IMR-90 (cell line): ENCODE results near the gene NELFE. TPM values are rescaled to one million over a fixed set of nuclear protein-coding genes. Genes with fewer than 3 reads are reported as not detected.

ENCODE experiments used
- ATAC-seq: fragments of 200-7000 bp; cut with Tn5 transposase; 2 replicates; pipeline ENCODE4 v1.9.1; 2020; ENCODE audit warnings: low read depth, mild to moderate bottlenecking, moderate library complexity
- BruUV-seq: library from RNA; stranded (reverse); fragments of 400-500 nt; replicated peaks from 2 replicates; lab custom pipeline; 2021; lab: Mats Ljungman, UMichigan
- CTCF ChIA-PET: fragments of 300-600 bp; formaldehyde crosslinking; extraction: SDS; loops from one replicate; lab custom pipeline; 2021; ENCODE audit warnings: antibody characterized with exemption; lab: Yijun Ruan, JAX
- POLR2A ChIA-PET: fragments of 300-600 bp; sonication (Branson Sonifier 250); formaldehyde crosslinking; loops from one replicate; lab custom pipeline; 2022; ENCODE audit warnings: antibody characterized with exemption; ENCODE audit not compliant: unreplicated experiment; lab: Charles Lee
- DNase-seq: peaks from one replicate; pipeline ENCODE4 v3.0.0; 2013
- H2AFZ ChIP-seq: replicated peaks from 2 replicates; pipeline ENCODE3; 2013; ENCODE audit warnings: low read length, mild to moderate bottlenecking; ENCODE audit not compliant: poor library complexity
- H2AK5ac ChIP-seq: 2 replicates; pipeline ENCODE4 v1.6.1; 2013; ENCODE audit warnings: low read depth, low read length, inconsistent platforms
- H2AK9ac ChIP-seq: replicated peaks from 2 replicates; pipeline ENCODE3; 2013; ENCODE audit warnings: mild to moderate bottlenecking, low read depth, low read length, moderate library complexity; ENCODE audit not compliant: poor library complexity
- H2BK120ac ChIP-seq: 2 replicates; pipeline ENCODE4 v1.6.1; 2013; ENCODE audit warnings: low read depth, low read length, inconsistent platforms
- H2BK15ac ChIP-seq: 3 replicates; pipeline ENCODE4 v1.6.1; 2013; ENCODE audit warnings: low read depth, low read length, inconsistent platforms
- H2BK20ac ChIP-seq: 2 replicates; pipeline ENCODE4 v1.6.1; 2013; ENCODE audit warnings: low read depth, mild to moderate bottlenecking, inconsistent platforms, low read length, moderate library complexity
- H2BK5ac ChIP-seq: 2 replicates; pipeline ENCODE4 v1.6.1; 2013; ENCODE audit warnings: mild to moderate bottlenecking, low read depth, low read length, inconsistent platforms; ENCODE audit not compliant: poor library complexity, severe bottlenecking
- H3K14ac ChIP-seq: replicated peaks from 2 replicates; pipeline ENCODE4 v1.6.1; 2013; ENCODE audit warnings: low read depth, low read length, inconsistent platforms
- H3K18ac ChIP-seq: 2 replicates; pipeline ENCODE4 v1.6.1; 2013; ENCODE audit warnings: low read depth, low read length, control low read depth
- H3K23ac ChIP-seq: 2 replicates; pipeline ENCODE4 v1.6.1; 2013; ENCODE audit warnings: low read depth, low read length, inconsistent platforms
- H3K27ac ChIP-seq: 2 replicates; pipeline ENCODE4 v1.5.1; 2013; ENCODE audit warnings: mild to moderate bottlenecking, control low read depth, low read length; ENCODE audit not compliant: insufficient read depth
- H3K27me3 ChIP-seq: 2 replicates; pipeline ENCODE4 v1.6.1; 2013; ENCODE audit warnings: low read length; ENCODE audit not compliant: control insufficient read depth, insufficient read depth
- H3K36me3 ChIP-seq: 2 replicates; pipeline ENCODE4 v1.6.1; 2013; ENCODE audit warnings: low read length, mixed read lengths; ENCODE audit not compliant: control insufficient read depth, insufficient read depth
- H3K4ac ChIP-seq: 2 replicates; pipeline ENCODE4 v1.6.1; 2013; ENCODE audit warnings: low read depth, low read length, inconsistent platforms
- H3K4me1 ChIP-seq: 2 replicates; pipeline ENCODE4 v1.6.1; 2013; ENCODE audit warnings: low read length, mixed read lengths; ENCODE audit not compliant: control insufficient read depth, insufficient read depth
- H3K4me2 ChIP-seq: 2 replicates; pipeline ENCODE4 v1.6.1; 2013; ENCODE audit warnings: low read depth, mild to moderate bottlenecking, control low read depth, low read length, moderate library complexity
- H3K4me3 ChIP-seq: 2 replicates; pipeline ENCODE4 v1.5.1; 2013; ENCODE audit warnings: low read depth, mild to moderate bottlenecking, control low read depth, low read length, moderate library complexity; ENCODE audit not compliant: insufficient read depth
- H3K56ac ChIP-seq: 2 replicates; pipeline ENCODE4 v1.6.1; 2013; ENCODE audit warnings: low read length, inconsistent platforms; ENCODE audit not compliant: insufficient read depth; ENCODE audit errors: extremely low read depth
- H3K79me1 ChIP-seq, 2 experiments: 2 replicates each; pipeline ENCODE4 v1.6.1; 2013; ENCODE audit warnings: low read length in 2 of 2, inconsistent platforms in 1 of 2, low read depth in 1 of 2
- H3K9ac ChIP-seq: 2 replicates; pipeline ENCODE4 v1.6.1; 2013; ENCODE audit warnings: low read depth, low read length, control low read depth
- H3K9me1 ChIP-seq: 2 replicates; pipeline ENCODE4 v1.6.1; 2013; ENCODE audit warnings: low read length, inconsistent platforms; ENCODE audit not compliant: insufficient read depth
- H3K9me3 ChIP-seq: 2 replicates; pipeline ENCODE4 v1.6.1; 2013; ENCODE audit warnings: low read length; ENCODE audit not compliant: control insufficient read depth, insufficient read depth
- H4K20me1 ChIP-seq: 2 replicates; pipeline ENCODE4 v1.6.1; 2013; ENCODE audit warnings: low read length, inconsistent platforms; ENCODE audit not compliant: insufficient read depth
- H4K5ac ChIP-seq: 2 replicates; pipeline ENCODE4 v1.6.1; 2013; ENCODE audit warnings: mild to moderate bottlenecking, low read depth, low read length, control low read depth
- H4K8ac ChIP-seq, 2 experiments: 2 replicates each; pipeline ENCODE4 v1.6.1; 2013; ENCODE audit warnings: low read depth in 2 of 2, low read length in 2 of 2, control low read depth in 1 of 2, inconsistent platforms in 1 of 2
- H4K91ac ChIP-seq: 2 replicates; pipeline ENCODE4 v1.6.1; 2013; ENCODE audit warnings: low read depth, low read length, inconsistent platforms; ENCODE audit not compliant: insufficient read depth
- BHLHE40 ChIP-seq: fragments of 150-350 bp; IDR thresholded peaks from 2 replicates; pipeline ENCODE4 v1.6.1; 2016; ENCODE audit warnings: mild to moderate bottlenecking, low read depth, low read length
- CEBPB ChIP-seq: IDR thresholded peaks from 2 replicates; pipeline ENCODE4 v1.6.1; 2012; ENCODE audit warnings: low read depth, low read length, improper control_type of control experiment
- CHD1 ChIP-seq: IDR thresholded peaks from 2 replicates; pipeline ENCODE4 v1.6.1; 2012; ENCODE audit warnings: low read depth, low read length, improper control_type of control experiment
- CTCF ChIP-seq: conservative IDR thresholded peaks from 2 replicates; pipeline ENCODE4 v1.5.1; 2012; ENCODE audit warnings: mild to moderate bottlenecking, low read depth, low read length, improper control_type of control experiment
- ELK1 ChIP-seq: fragments of 150-350 bp; IDR thresholded peaks from 2 replicates; pipeline ENCODE4 v1.6.1; 2016; ENCODE audit warnings: low read depth, mild to moderate bottlenecking, low read length, moderate library complexity, borderline replicate concordance
- FOS ChIP-seq: fragments of 150-350 bp; IDR thresholded peaks from 2 replicates; pipeline ENCODE4 v1.6.1; 2016; ENCODE audit warnings: low read depth, low read length
- MAFK ChIP-seq: IDR thresholded peaks from 2 replicates; pipeline ENCODE4 v1.6.1; 2012; ENCODE audit warnings: low read depth, low read length, improper control_type of control experiment
- MAZ ChIP-seq: IDR thresholded peaks from 2 replicates; pipeline ENCODE4 v1.6.1; 2012; ENCODE audit warnings: low read depth, mild to moderate bottlenecking, low read length, improper control_type of control experiment, moderate library complexity, borderline replicate concordance
- MXI1 ChIP-seq: IDR thresholded peaks from 2 replicates; pipeline ENCODE4 v1.6.1; 2012; ENCODE audit warnings: low read depth, mild to moderate bottlenecking, low read length, moderate library complexity, borderline replicate concordance
- NFE2L2 ChIP-seq: fragments of 150-350 bp; IDR thresholded peaks from 2 replicates; pipeline ENCODE4 v1.6.1; 2016; ENCODE audit warnings: low read depth, mild to moderate bottlenecking, low read length
- POLR2A ChIP-seq: IDR thresholded peaks from 2 replicates; pipeline ENCODE4 v1.6.1; 2012; ENCODE audit warnings: mild to moderate bottlenecking, low read depth, low read length
- RAD21 ChIP-seq: IDR thresholded peaks from 2 replicates; pipeline ENCODE4 v1.6.1; 2012; ENCODE audit warnings: low read length, improper control_type of control experiment
- RCOR1 ChIP-seq: IDR thresholded peaks from 2 replicates; pipeline ENCODE4 v1.6.1; 2012; ENCODE audit warnings: mild to moderate bottlenecking, low read length, improper control_type of control experiment; ENCODE audit not compliant: insufficient replicate concordance
- RFX5 ChIP-seq: IDR thresholded peaks from 2 replicates; pipeline ENCODE4 v1.8.0; 2012; ENCODE audit warnings: low read depth, mild to moderate bottlenecking, low read length, moderate library complexity
- SMC3 ChIP-seq: fragments of 150-350 bp; IDR thresholded peaks from 2 replicates; pipeline ENCODE4 v1.6.1; 2016; ENCODE audit warnings: low read depth, mild to moderate bottlenecking, antibody characterized with exemption, low read length, moderate library complexity
- USF2 ChIP-seq: fragments of 150-350 bp; IDR thresholded peaks from 2 replicates; pipeline ENCODE4 v1.6.1; 2017; ENCODE audit warnings: mild to moderate bottlenecking, antibody characterized with exemption, low read length, low read depth
- WGBS, 2 experiments: methylation state at CpG; one replicate each; pipeline versions ENCODE4 v1.1.5 to v1.1.7; 2013; ENCODE audit warnings: missing lambda C conversion rate in 2 of 2; ENCODE audit not compliant: insufficient read length in 1 of 2; ENCODE audit errors: extremely low coverage in 2 of 2; 5-methylcytosine and 5-hydroxymethylcytosine counted together
- dilution Hi-C: fragments of 300-500 bp; cut with HindIII; formaldehyde crosslinking; loops from one replicate; pipeline ENCODE4 v1.14.3; 2018; ENCODE audit warnings: low sequenced_read_pairs; ENCODE audit not compliant: unreplicated experiment
- in situ Hi-C: fragments of 300-500 bp; cut with MboI; formaldehyde crosslinking; loops from 3 replicates; pipeline ENCODE4 v1.14.3; 2019; ENCODE audit warnings: low sequenced_read_pairs, inconsistent platforms, mixed read lengths
- intact Hi-C: fragments of 100-400 bp; cut with micrococcal nuclease; formaldehyde crosslinking; loops from 2 replicates; pipeline ENCODE4 v1.10.0; 2022
- polyA plus RNA-seq, 3 experiments: library from polyadenylated mRNA; depleted of rRNA; stranded (reverse); fragments of >200 nt; gene quantifications; 2 replicates each; pipeline ENCODE4 v1.2.3, GENCODE V29; 2012; ENCODE audit warnings: low replicate concordance in 1 of 3
- total RNA-seq: library from RNA; depleted of rRNA; stranded (reverse); fragments of >200 nt; gene quantifications from 2 replicates; pipeline ENCODE4 v1.2.3, GENCODE V29; 2012

NELFE gene
- total and polyA plus RNA-seq, 2 of the 4 experiments (the other 2 are of a cell fraction), result 63.6 to 76.0 TPM

- Histone ChIP-seq H3K9me1 (no peaks in the 10 kb centered on the region), H4K91ac (no peak overlapping the region), H2BK20ac (no peak overlapping the region), H2AK9ac (no peak overlapping the region), H4K20me1 (no peaks in the 10 kb centered on the region), H3K27me3 (peaks cover 8% of the 10 kb centered on the region), H3K18ac (no peak overlapping the region), H4K8ac (no peak overlapping the region), H3K36me3 (no peaks in the 10 kb centered on the region), H3K4ac (no peak overlapping the region), H3K9ac (no peak overlapping the region), H3K4me2 (no peak overlapping the region), H2BK120ac (no peak overlapping the region), H3K9me3 (no peaks in the 10 kb centered on the region), H3K79me1 (no peaks in the 10 kb centered on the region), H3K4me1 (no peaks in the 10 kb centered on the region), H2BK15ac (no peak overlapping the region), H3K4me3 (no peak overlapping the region), H2BK5ac (no peak overlapping the region), H3K14ac (no peak overlapping the region), H3K23ac (no peak overlapping the region), H2AK5ac (no peak overlapping the region), H3K27ac (no peak overlapping the region), H3K56ac (no peak overlapping the region), H2AFZ (no peak overlapping the region), H4K5ac (no peak overlapping the region)
- TF ChIP-seq POLR2A (no peak), SMC3 (no peak), CTCF (no peak), MAFK (no peak), RAD21 (no peak), ELK1 (no peak), MXI1 (no peak), CHD1 (no peak), RCOR1 (no peak), CEBPB (no peak), FOS (no peak), RFX5 (no peak), USF2 (no peak), BHLHE40 (no peak), MAZ (no peak), NFE2L2 (no peak)
- CTCF ChIA-PET, result no interaction called here
- 85% methylated on average over 12 of the region's 19 CpGs; no CpG with 5 or more reads in 1 of the 2 experiments for WGBS, 2 experiments
- no peak for DNase-seq
- intact Hi-C loops, result no loop called here
- POLR2A ChIA-PET, result no interaction called here
- no peak for ATAC-seq
- no TSS peak for BruUV-seq
- dilution Hi-C loops, result no loop called here
- in situ Hi-C loops, result no loop called here
These were observed 25.2 kb downstream of the NELFE start for GRCh38 chr6:31933537-31933936.
